CD4-positive, alpha-beta T cell treated with Interleukin-15 for 4 hours (primary cell): ENCODE results near the gene TNFRSF12A.
A peak's percentile ranks its signal among the peaks of the same experiment; 100 is the strongest.
"Not testable (repeated sequence)": the region's sequence is repeated elsewhere in the genome, so short reads cannot be mapped to it uniquely, and the experiment has no call there.

ENCODE experiments used
- DNase-seq: peaks from one replicate; pipeline ENCODE4 v3.0.0-alpha.2; 2020; ENCODE audit warnings: low spot score

Gene TNFRSF12A

GRCh38 chr16:3049921-3050481, 29.8 kb downstream of the TNFRSF12A start:
- no peak for DNase-seq

GRCh38 chr16:3050487-3050886, 30.3 kb downstream of the TNFRSF12A start:
- DNase-seq, result no peak

- DNase-seq, result no peak
Observed at GRCh38 chr16:3051009-3051408, 30.8 kb downstream of the TNFRSF12A start.

- DNase-seq, result no peak
Observed at GRCh38 chr16:3051494-3051893, 31.3 kb downstream of the TNFRSF12A start.

GRCh38 chr16:3052571-3053329, 32.6 kb downstream of the TNFRSF12A start:
- not testable (repeated sequence) for DNase-seq

GRCh38 chr16:3053330-3053710, 33.2 kb downstream of the TNFRSF12A start:
- DNase-seq, result not testable (repeated sequence)

- no peak for DNase-seq
Observed at GRCh38 chr16:3054965-3055733, 35.0 kb downstream of the TNFRSF12A start.

GRCh38 chr16:3055734-3056115, 35.6 kb downstream of the TNFRSF12A start:
- DNase-seq, result not testable (repeated sequence)

- DNase-seq, result no peak
Observed at GRCh38 chr16:3056336-3057180, 36.4 kb downstream of the TNFRSF12A start.

- DNase-seq, result no peak
Observed at GRCh38 chr16:3057181-3058138, 37.3 kb downstream of the TNFRSF12A start.

- DNase-seq, result no peak
Observed at GRCh38 chr16:3058139-3059030, 38.2 kb downstream of the TNFRSF12A start.

- peak; percentile 89 for DNase-seq
Observed at GRCh38 chr16:3059041-3059722, 39.0 kb downstream of the TNFRSF12A start.

- DNase-seq, result no peak
Observed at GRCh38 chr16:3059723-3060242, 39.6 kb downstream of the TNFRSF12A start.

- DNase-seq, result no peak
Observed at GRCh38 chr16:3060339-3061127, 40.4 kb downstream of the TNFRSF12A start.

GRCh38 chr16:3062553-3062952, 42.4 kb downstream of the TNFRSF12A start:
- DNase-seq, result no peak

- DNase-seq, result no peak
Observed at GRCh38 chr16:3063625-3064386, 43.6 kb downstream of the TNFRSF12A start.

GRCh38 chr16:3065069-3065741, 45.0 kb downstream of the TNFRSF12A start, which contains the start of gene IL32:
Gene IL32, plus strand, starts transcription at chr16:3065640. Its CDS starts 172 bp downstream, at chr16:3065812.
- peak; percentile 83 for DNase-seq
